GM21447 (cell line): ENCODE data around the gene OGDH.
A peak's percentile ranks its signal among the peaks of the same experiment; 100 is the strongest.

Experiments
- ATAC-seq: cut with Tn5 transposase; IDR thresholded peaks from one replicate; pipeline ENCODE4 v1.9.1; 2021; ENCODE audit not compliant: unreplicated experiment

Gene OGDH

DNA sequence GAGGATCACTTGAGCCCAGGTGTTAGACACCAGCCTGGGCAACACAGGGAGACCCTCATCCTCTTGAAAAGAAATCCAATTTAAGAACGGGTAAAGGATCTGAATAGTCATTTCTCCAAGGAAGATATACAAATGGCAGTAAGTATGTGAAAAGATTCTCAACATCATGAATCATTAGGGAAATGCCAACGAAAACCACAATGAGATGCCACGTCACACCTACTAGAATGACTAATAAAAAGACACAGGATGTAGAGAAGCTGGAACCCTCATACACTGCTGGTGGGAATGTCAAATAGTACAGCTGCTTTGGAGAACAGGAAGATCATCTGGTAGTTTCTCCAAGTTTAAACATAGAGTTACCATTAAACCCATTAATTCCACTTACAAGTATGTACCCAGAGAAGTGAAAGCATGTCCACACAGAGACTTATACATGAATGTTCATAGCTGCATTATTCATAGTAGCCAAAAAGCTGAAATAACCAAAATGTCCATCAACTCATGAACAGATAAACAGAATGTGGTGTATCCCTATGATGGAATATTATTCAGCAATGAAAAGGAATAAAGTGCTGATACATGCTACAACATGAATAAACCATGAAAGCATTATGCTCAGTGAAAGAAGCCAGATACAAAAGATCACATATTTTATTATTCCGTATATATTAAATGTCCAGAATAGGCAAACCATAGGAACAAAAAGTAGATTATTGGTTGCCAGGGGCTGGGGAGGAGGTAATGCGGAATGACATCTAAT, 129.2 kb downstream of the OGDH start:
- peak; percentile 85 for ATAC-seq

DNA sequence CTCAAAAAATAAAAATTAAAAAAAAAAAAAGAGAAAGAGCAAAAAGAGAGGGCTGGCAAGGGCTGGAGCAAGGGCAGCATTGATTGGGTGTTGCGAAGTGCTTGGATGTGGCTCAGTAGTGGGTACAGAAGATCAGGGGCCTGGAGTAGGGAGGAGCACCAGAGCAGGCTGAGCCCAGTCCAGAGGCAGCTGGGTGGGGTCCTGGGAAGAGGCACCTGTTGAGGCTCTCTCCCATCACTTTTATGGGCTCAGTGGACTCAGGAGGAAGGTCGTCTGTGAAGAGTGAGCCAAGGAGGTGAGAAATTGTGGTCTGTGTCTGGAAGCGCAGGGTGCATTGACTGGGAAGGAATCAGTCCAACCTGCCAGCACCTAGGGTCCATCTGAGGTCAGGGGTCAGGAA, 130.5 kb downstream of the OGDH start:
- ATAC-seq, result no peak

DNA sequence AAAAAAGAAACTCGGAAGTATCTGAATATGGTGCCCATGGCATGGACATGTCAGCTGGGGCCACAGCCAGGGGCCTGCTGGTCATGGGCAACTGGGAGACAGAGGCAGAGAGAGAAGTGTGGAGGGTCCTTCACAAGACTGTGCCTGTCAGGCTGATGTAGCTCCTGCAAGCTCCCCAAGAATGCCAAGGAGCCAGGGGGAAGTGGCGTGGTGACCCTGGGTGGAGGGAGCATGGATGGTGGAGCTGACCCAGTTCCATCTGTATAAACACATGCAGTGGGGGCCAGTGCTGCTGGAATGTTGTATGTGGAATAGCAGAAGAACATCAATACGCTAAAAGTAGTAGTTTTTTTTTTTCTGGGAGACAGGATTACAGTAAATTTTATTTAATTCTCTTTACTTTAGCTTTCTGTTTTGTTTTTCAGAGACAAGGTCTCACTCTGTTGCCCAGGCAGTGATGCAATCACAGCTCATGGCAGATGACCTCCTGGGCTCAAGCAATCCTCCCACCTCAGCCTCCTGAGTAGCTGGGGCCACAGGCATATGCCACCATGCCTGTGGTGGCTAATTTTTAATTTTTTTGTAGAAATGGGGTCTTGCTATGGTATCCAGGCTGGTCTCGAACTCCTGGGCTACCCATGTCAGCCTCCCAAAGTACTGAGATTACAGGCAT, 131.8 kb downstream of the OGDH start:
- ATAC-seq, result no peak

DNA sequence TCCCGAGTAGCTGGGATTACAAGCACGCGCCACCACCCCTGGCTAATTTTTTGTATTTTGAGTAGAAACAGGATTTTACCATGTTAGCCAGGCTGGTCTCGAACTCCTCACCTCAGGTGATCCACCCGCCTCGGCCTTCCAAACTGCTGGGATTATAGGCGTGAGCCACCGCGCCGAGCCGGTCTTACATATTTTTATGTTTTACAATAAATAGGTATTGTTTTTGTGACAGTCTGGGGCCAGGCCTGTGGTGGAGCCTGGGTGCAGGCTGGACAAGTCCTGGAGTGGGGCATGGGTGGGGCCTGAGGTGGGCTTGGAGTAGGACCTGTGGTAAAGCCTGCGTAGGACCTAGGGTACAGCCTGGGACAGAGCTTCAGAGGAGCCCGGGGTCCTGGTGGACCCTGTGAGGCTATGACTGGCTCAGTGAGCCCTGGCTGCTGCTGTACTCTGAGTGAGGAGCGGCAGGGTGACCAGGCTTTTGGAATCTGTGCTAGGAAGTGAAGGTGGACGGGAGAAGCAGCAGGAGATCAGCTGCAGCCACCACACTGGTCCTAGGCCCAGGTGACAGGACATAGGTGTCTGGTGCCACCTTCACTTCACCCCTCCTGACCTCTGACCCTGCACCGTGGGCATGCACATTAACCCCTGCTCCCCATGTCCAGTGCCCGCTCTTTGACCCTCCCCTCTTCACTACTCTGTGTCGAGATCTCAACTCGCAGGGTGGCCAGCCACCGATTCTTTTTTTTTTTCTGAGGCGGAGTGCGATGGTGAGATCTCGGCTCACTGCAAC, 132.6 kb downstream of the OGDH start:
- ATAC-seq, result no peak

DNA sequence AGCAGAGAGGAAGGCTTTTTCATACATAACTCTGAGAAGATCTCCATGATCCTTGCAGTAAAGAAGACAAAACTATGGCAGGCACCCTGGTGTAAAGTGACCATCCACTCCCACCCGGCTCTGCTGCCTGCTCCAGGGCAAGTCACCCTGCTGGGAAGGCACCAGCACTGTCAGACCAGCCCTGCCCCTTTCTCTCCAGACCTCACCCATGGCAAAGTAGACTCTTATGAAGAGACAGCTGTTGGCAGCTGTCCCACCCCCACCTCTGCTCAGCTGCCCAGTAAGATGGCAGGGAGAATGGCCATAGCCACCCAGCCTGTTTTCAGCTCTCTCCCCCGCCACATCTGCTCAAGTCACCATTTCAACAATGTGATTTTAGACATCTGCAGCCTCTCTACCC, 133.6 kb downstream of the OGDH start:
- no peak for ATAC-seq

DNA sequence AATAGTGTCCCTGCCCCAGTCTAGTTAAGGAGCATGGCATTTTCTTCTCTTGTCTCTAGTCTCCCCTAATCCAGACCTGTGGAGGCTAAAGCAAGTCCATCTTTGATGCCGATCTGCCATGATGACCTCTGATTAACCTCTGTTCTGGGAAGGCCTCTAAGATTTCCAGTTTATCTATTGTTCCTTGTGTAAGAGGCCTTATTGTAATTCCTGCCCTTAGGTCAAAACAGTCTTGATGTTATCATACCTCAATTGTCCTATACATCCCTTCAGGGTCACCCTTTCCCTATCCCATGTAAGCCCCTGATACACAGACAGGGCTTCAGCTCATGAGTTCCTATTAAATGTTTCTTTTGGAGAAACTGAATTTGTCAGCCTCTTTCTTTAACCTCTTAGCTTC, 137.3 kb downstream of the OGDH start:
- no peak for ATAC-seq

DNA sequence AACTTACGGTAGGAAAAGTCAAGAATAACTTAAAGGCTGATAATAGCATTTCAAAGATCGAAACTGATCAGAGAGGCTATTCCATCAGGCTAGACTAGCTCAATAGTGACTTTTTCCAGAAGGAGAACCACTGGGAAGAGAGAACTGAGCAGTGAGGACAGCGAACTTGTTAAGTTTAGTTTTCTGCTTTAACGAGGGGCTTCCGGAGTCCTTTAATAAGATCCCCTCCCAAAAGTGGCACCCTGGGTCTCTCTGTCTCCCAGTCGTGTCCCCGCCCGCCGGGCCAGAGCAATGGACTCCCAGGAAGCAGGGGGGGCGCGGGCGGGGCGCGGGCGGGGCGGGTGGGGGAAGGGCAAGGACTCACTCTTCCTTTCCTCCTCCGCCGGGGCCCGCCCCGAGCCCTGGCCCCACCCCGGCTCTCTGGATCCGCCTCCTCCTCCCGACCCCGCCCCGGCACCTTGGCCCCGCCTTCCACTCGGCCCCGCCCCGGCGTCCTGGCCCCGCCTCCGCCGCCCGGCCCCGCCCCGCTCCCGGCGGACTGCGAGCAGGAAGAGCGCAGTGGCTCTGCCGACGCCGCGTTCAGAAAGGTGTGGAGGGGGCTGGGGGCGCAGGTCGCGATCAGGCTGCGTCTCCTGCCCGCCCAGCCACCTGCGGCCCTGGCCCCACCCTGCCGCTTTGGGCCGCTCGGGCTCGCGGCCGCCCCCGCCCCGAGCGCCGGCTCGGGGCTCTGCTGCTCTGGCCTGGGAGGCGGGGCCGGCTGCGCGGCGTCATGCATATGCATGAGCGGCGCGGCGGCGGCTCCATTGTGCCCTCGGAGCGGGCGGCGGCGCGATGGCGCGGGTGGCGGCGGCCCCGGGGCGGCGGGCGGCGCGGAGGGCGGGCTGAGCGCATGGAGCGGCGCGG, 141.9 kb downstream of the OGDH start, which contains the start of gene ZMIZ2:
ZMIZ2 (plus strand) TSS at position 803 of the 903 bp plus-strand sequence. CDS start 7,403 bp downstream, outside the sequence.
- peak; percentile 47 for ATAC-seq

DNA sequence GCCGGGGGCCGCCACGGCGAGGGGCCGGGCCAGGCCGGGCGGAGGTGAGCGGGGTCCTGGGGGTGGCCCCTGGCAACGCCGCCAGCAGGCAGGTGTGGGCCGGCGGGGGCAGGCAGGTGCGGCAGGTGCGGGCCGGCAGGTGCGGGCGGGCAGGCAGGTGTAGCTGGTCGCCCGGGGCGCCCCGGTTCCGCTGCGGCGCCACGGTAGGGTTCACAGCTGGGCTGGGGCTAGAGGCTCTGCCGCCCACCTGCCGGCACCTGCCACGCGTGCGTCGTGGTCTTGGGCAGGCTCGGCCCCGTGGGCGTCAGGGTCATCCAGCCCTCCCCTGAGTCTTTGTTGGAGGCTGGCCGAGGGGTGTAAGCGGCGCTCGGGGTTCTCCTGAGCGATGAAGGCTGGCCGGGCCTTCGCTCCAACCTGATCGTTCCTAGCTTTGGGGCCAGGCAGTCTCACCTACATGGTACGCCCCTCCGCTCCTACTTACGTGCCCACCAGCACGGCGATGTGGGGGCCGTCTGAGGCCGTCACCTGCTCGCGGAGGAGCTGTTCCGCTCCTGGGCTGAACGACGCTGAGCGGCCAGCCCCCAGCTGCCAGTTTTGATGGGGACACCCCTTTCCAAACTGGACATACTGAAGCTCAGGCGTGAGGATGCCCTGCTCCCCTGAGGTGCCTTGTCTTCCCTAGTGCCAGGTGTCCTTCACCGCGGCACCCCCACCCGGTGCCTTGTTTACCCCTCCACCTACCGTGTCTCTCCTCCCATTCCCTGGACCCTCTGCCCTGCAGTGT, 142.7 kb downstream of the OGDH start:
- peak; percentile 12 for ATAC-seq

DNA sequence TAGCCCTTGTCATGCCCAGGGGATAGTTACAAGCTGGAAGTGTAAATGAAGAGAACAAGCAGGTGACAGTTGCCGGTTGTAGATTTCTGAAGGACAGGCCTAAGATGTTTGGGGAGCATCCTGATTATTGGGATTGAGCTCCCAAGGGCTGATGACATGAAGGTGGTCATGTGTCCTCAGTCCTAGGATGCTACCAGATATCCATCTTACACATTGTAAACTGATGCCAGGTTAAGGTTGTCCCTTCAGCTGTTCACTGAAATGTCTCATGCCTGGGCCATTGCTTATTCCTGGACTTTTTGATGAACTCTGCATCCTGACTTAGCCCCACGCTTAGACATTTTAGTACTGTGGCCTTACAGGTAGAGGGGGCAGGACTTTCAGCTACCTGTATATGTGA, 143.6 kb downstream of the OGDH start:
- no peak for ATAC-seq

DNA sequence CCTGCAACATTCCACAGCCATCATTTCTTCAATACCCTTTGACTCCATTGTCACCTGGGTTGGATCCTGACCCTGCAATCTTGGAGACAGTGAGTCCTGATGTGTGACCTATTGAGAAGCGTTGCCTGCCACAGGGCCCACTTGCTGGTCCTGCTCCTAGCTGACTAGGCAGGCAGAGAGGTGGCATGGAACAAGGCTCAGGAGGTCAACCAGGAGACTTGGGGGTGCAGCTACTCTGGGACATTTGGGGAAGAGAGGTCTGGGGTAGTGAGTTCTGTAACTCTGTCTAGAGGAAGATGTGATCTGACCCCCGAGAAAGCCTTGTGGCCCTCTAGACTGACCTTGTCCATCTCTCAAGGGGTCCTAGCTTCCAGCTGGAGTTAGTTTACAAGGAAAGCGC, 144.0 kb downstream of the OGDH start:
- ATAC-seq, result no peak

DNA sequence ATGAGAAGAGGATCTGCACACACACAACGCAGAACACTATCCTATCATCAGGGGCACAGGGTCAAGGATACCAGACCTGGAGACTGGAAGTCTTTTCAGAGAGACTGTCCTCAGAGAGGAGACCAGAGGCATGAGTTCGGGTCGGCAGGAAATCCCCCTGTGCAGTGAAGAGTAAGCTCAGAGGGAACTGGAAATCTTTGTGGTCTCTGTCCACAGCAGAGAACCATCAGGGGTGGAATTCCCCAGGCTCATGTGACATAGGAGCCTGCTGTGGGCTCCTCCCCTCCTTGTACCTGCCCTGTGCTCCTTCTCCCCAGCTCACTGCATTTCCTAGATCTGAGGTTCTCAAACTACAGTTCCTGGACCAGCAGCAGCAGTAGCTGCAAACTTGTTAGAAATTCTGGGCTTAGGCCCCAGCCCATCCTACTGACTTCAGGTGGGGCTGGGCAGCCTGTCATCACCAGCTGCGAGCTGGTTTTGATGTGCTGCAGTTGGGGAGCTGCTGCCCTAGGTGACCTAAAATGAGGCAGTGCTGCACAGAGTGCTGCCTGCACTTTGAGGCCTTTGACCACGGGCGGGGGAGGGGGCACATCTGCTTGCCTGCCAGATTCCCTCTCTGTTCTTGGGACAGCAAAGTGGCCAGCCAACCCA, 144.6 kb downstream of the OGDH start:
- ATAC-seq, result peak; percentile 69

DNA sequence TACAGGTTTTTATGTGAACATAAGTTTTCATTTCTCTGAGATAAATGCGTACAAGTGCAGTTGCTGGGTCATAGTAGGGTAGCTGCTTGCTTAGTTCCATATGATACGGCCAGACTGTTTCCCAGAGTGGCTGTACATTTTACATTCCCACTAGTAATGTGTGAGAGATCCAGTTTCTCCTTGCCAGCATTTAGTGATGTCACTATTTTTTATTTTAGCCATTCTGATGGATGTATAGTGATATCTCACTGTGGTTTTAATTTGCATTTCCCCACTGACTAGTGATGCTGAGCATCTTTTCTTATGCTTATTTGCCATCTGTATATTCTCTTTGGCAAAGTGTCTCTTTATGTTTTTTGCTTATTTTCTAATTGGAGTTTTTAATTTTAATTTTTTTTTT, 146.4 kb downstream of the OGDH start:
- ATAC-seq, result no peak

DNA sequence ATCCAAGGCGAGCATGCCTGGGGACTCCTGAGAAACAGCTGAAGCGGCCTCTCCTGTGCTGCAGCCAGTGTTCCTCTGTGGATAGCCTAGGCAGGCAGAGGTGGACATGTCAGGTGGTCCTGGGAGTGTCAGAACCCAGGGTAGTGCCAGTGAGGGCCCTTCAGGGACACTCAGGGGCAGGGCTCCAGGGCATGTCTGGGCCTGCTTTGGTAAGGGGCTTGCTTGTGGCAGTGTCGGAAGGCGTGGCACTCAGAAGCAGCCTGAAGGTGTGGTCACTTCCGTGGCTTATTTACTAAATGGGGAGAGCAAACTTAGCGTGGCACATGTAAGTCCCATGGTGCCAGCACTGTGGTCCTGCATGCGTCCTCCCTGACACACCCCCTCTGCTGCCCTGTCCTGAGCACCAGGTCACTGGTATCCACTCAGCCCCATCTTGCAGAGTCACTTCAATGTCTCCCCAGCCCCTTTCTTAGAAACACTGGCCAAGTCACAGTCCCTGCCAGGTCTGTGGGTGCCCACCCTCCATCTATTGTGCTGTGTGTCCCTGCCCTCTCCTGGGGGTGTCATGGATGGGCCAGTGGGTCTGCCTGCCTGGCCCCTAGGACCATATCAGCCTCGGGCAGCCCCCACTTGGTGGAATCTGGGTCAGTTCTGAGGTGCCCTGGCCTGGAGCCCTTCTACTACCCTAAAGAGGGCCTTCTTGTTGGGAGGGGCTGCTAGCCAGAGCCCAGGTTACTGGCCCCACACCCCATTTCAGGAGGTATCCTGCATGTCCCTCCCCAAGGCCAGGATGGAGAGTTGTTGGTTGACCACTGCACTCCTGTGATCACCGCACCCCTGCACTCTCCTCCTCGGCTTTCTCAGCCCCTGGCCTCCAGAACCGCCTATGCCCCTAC, 148.6 kb downstream of the OGDH start:
- ATAC-seq, result no peak

DNA sequence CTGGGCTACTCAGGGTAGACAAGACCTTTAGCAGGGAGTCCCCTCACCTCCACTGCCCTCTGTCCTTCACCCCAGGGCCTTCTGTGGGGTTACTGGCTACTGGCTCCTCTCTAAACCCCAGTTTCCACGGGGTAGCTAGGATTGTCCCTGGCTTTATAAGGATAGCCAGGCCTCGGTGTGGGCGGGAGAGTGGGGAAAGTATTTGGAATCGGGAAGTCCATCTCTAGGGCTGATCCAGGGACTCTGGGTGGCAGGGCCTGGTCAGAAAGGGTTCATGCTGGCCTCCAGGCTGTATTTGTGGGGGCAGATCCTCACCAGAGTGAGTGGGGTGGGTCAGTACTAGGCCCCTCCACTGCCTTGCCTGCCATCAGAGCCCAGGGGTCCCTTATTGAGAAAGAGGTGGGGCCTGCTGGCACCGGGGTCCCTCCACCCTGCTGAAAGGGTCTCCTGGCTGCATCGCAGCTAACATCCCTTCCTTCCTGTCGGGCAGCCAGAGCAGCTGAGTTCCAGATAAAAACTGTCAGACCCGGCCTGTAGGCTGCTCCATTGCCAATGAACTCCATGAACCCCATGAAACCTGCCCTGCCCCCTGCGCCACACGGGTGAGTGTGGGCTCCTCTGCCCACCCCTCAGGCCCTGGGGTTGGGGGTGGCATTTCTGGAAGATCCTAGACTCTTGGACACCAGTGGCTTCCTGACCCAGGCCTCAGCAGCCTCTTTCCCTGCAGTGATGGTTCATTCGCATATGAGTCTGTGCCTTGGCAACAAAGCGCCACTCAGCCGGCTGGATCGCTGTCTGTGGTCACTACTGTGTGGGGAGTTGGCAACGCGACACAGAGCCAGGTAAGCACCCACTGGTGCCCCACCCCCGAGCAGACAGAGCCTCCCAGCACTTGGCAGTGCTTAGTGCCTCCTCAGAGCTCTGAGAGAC, 149.5 kb downstream of the OGDH start:
- no peak for ATAC-seq

DNA sequence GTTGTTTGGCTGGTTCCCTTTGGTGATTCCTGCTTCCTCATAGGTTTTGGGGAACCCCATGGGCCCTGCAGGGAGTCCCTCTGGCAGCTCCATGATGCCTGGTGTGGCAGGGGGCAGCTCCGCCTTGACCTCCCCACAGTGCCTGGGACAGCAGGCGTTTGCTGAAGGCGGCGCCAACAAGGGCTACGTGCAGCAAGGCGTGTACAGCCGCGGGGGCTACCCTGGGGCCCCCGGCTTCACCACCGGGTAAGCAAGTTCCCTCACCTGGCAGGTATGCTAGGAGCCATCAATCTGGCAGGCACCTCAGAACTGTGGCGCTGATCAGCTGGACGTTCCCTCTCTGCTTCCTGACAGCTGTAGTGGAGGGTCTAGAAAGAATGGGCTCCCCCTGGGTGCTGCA, 150.5 kb downstream of the OGDH start:
- no peak for ATAC-seq

DNA sequence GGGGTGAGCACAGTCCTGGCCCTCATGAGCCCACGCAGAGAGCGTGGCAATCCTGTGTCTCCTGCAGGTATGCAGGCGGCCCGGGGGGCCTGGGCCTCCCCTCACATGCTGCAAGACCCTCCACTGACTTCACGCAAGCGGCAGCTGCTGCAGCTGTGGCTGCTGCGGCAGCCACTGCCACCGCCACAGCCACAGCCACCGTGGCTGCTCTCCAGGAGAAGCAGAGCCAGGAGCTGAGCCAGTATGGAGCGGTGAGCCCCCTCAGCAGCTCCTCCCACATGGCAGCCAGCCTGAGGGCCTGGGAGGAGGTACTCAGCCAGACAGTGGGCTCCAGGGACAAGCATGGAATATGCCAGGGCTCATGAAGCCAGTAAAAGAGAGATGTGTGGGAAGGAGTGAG, 150.9 kb downstream of the OGDH start:
- ATAC-seq, result no peak

DNA sequence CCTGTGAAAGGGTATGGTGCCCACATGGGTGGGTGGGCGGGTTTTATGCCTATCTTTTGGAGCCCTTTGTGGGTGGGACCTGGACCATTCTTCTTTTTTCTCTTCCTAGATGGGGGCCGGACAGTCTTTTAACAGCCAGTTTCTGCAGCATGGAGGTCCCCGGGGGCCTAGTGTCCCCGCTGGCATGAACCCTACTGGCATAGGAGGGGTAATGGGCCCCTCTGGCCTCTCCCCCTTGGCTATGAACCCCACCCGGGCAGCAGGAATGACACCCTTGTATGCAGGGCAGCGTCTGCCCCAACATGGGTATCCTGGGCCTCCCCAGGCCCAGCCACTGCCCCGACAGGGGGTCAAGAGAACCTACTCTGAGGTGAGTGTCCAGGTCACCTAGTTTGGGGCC, 151.3 kb downstream of the OGDH start:
- no peak for ATAC-seq
